RKO (cell line): ENCODE results near the gene ADGRG2.
"Not testable (repeated sequence)": the region's sequence is repeated elsewhere in the genome, so short reads cannot be mapped to it uniquely, and the experiment has no call there.

ENCODE experiments used
- DNase-seq: peaks from one replicate; pipeline ENCODE4 v3.0.0-alpha.2; 2016; ENCODE audit warnings: low spot score

ADGRG2 gene

DNA sequence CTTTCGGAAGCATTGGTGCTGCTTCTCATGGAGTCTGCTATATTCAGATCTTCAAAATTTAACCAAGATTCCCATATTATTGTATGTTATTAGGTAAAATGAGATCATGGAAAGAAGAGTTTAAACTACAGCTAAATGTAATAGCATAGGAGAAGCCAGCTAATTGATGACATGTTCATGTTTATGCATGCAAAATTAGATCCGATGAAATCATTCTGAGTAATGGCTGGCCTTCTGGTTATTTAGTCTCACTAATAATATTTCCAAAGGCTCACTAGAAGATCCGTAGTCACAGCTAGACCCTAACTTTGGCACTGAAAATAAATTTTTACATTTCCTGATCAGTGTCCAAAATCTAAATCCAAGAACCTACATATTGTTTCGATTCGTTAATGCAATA lies 118.5 kb downstream of the ADGRG2 start:
- DNase-seq, result no peak

GRCh38 chrX:18998653-18999052 lies 123.6 kb downstream of the ADGRG2 start:
- DNase-seq, result no peak

- DNase-seq, result no peak
Observed at GRCh38 chrX:18997916-18998315, 124.4 kb downstream of the ADGRG2 start.

DNA sequence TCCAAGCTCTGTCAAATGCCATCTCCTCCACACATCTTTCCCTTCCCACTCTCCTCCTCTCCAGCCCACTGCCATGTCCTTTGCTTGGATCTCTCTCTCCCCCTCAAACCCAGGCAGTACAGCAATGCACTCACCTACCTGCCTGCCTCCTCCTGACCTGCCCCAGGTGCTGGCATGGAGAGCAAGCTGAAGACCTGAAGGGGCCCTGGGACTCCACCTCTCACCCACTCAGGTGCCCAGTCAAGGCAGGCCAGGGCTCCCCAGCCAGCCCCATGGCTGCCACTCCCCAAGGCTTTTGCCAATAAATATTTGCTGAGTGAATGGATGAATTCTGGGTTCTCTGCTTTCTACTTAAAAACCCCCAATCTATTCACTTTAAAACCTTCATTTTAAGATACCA lies 125.7 kb downstream of the ADGRG2 start:
- no peak for DNase-seq

DNA sequence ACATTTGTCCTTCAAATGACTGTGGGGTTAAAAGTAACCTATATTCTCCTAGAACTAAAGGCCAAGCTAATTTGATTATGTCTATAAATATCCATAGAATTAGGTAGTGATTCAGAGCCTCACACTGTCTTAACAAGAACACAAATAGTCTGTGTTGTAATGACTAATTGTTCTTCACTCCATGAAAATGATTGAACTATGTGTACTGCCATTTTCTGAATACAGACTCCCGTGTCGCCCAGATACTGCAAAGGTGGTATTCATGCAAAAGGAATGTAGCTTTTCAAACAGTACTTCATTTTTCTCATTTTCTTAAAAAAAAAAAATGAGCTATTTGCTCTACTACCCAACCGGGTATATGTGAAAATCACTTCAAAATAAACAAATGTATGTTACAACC lies 127.0 kb downstream of the ADGRG2 start:
- DNase-seq, result no peak

- DNase-seq, result no peak
Observed at GRCh38 chrX:18994713-18995112, 127.6 kb downstream of the ADGRG2 start.

- no peak for DNase-seq
Observed at GRCh38 chrX:18992829-18993228, 129.4 kb downstream of the ADGRG2 start.

GRCh38 chrX:18985186-18985435 lies 137.2 kb downstream of the ADGRG2 start:
- no peak for DNase-seq

GRCh38 chrX:18984381-18985185 lies 137.7 kb downstream of the ADGRG2 start:
- peak; percentile 76 for DNase-seq

- peak; percentile 34 for DNase-seq
Observed at GRCh38 chrX:18983666-18984380, 138.4 kb downstream of the ADGRG2 start, which contains the start of gene PHKA2. TSS of gene PHKA2 (minus strand) at chrX:18984114. CDS start at chrX:18983932, 182 bp downstream.

DNA sequence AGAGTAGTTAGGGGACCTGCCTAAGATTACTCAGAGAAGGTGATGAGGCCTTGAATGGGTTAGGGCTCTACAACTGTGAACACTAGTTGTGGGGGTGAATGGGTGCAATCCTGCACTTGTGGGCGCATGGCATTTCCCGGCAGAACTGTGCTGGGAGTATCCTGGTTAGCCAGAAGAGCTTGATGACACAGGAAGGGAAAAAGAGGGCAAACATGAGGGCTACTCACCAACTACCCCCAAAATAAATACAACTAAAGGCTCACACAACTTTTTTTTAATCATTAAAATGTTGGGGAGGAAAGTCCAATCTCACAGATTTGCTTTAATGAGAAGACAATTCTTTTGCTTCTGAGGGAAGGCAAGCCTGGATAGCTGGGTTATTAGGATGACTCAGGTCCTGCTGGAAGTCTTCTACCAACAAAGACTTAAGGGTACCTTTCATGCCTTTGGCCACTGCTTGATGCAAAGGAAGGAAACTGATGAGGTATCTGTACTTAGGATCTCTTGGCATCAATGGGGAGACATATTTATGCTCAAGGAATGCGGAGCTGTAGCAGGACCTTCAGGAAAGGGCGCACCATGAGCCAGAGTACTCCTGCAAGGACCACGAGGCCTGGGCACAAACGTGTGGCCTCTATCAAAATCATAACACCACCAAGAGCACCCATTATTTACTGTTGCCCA lies 141.0 kb downstream of the ADGRG2 start:
- no peak for DNase-seq

DNA sequence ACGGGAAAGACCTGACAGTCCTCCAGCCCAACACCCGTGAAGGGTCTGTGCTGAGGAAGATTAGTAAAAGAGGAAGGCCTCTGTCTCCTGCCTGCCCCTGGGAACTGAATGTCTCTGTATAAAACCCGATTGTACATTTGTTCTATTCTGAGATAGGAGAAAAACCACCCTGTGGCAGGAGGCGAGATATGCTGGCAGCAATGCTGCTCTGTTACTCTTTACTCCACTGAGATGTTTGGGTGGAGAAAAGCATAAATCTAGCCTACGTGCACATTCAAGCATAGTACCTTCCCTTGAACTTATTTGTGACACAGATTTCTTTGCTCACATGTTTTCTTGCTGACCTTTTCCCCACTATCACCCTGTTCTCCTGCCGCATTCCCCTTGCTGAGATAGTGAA lies 142.0 kb downstream of the ADGRG2 start:
- not testable (repeated sequence) for DNase-seq

GRCh38 chrX:18974993-18975392 lies 147.3 kb downstream of the ADGRG2 start:
- DNase-seq, result no peak

DNA sequence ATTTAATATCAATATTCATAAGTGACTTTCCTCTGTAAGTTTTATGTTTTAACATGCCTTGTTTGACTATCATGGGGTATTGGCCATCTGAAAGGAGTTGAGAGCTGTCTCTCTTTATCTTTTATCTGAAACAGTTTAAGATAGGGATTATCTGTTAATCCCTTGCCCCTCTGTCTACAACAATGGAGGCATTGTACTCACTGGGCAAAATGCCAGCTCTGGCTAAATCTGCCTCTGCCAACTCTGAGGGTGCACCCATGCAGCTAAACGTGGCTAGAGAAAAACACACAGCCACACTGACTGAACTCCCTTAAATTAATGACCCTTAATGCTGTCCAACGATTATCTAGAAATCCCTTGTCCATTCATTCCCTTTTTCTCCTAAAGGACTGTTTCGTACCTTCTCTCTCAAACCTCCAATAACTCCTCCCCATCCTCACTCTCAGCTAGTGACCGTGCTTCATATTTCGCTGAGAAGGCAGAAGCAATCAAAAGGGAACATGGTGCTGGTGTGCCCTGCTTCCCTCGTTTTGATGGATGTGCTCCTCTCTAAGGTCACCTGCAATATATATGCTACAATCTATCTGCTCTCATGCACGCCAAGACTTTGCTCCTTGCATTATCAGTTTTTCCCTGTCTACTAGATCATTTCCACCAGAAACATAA lies 148.6 kb downstream of the ADGRG2 start:
- DNase-seq, result no peak

- DNase-seq, result no peak
Observed at GRCh38 chrX:18971506-18971905, 150.8 kb downstream of the ADGRG2 start.

DNA sequence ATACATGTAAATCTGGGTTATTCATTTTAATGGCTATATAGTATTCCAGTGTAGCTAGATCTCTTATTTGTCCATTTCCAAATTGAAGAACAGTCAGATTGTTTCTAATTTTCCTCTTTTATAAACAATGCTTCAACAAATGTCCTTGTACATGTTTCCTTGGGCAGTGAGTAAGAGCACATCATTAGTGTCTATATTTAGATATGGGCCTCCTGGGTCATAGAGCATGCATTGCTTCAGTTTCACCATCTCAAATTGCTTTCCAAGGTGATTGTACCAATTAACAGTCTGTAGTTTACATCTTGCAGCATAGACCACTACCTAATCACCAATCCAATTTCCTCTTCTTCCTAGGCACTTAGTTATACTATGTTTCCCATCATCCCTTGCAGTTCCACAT lies 151.8 kb downstream of the ADGRG2 start:
- no peak for DNase-seq

DNA sequence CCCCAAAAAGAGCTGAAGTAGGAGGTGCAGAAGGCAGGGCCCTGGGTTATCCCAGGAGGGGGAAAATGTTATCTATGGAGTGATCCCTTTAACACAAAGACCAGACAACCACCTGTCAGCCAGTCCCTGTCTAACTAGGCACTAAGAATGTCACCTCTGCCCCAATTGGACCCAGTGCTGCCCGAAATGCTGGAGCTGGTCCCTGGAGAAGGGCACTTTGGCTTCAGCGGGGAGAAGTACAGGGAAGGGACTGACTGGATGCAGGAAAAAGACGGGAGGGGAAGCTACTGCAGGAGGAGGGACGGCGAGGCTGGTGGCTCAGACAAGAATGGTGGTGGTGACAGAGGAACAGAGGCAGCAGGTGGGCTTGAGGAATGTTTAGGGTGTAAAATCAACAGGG lies 155.6 kb downstream of the ADGRG2 start:
- DNase-seq, result no peak

DNA sequence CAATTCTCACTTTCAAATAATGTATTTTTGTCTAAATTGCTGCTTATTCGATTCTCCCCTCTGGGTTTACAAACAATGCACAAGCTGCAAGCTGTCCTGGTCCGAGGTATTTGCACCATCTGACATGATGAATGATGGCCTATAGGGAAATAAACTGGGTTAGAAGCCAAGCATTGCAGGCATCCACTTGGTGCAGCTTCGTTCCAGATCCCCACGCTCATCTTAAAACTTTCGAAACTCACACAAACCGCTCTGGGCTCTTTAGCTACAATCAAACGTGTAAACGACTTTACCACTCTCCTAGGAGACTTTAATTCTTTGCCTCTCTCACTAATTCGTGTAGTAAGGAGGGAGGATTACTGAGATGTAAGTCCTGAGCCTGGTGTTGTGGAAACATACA lies 157.4 kb downstream of the ADGRG2 start:
- no peak for DNase-seq

GRCh38 chrX:18964026-18964425 lies 158.2 kb downstream of the ADGRG2 start:
- no peak for DNase-seq

- no peak for DNase-seq
Observed at GRCh38 chrX:18962329-18962728, 159.9 kb downstream of the ADGRG2 start.

GRCh38 chrX:18961686-18962085 lies 160.6 kb downstream of the ADGRG2 start:
- DNase-seq, result no peak

GRCh38 chrX:18956303-18957032 lies 165.8 kb downstream of the ADGRG2 start:
- DNase-seq, result no peak
